Right lobe of liver (tissue), 6 donors: ENCODE data around the gene KIFC1. TPM values are rescaled to one million over a fixed set of nuclear protein-coding genes. Genes with fewer than 3 reads are reported as not detected.
A peak's percentile ranks its signal among the peaks of the same experiment; 100 is the strongest.

Source experiments
- ATAC-seq, 4 donors: fragments of 200-7000 bp; cut with Tn5 transposase; one replicate each; pipeline ENCODE4 v1.9.1; 2020; ENCODE audit warnings: mild to moderate bottlenecking in 4 of 4, moderate library complexity in 4 of 4
- DNase-seq, 3 donors: peaks; one replicate each; pipeline ENCODE4 v3.0.0-alpha.2; 2020
- H3K27ac ChIP-seq, 3 donors: fragments of 200-600 bp; one replicate each; pipeline ENCODE4 v1.8.0; 2022
- H3K27me3 ChIP-seq, 2 donors: fragments of 200-600 bp; one replicate each; pipeline ENCODE4 v1.8.0; 2022
- H3K36me3 ChIP-seq, 4 donors: fragments of 200-600 bp; sonication (generic) in 1 of 4; one replicate each; pipeline versions ENCODE4 v1.5.1 to v1.8.0; 2017 to 2022; ENCODE audit warnings: control low read depth in 1 of 4
- H3K4me1 ChIP-seq, 4 donors: fragments of 200-600 bp; sonication (generic) in 1 of 4; one replicate each; pipeline versions ENCODE4 v1.5.1 to v1.8.0; 2017 to 2022; ENCODE audit warnings: control low read depth in 1 of 4
- H3K4me3 ChIP-seq, 3 donors: fragments of 200-600 bp; one replicate each; pipeline ENCODE4 v1.8.0; 2022
- H3K9me3 ChIP-seq, 4 donors: fragments of 200-600 bp; sonication (generic) in 1 of 4; one replicate each; pipeline versions ENCODE4 v1.5.1 to v1.8.0; 2017 to 2022; ENCODE audit warnings: control low read depth in 1 of 4
- CTCF ChIP-seq, 4 donors: fragments of 200-600 bp in 3 of 4; fragments of 450-650 bp in 1 of 4; IDR thresholded peaks; one replicate each; pipeline versions ENCODE4 v1.5.1 to v1.8.0; 2016 to 2022; ENCODE audit warnings: antibody characterized with exemption in 4 of 4, mild to moderate bottlenecking in 2 of 4
- POLR2A ChIP-seq: fragments of 450-650 bp; IDR thresholded peaks from one replicate; pipeline ENCODE4 v1.6.1; 2017; ENCODE audit warnings: antibody characterized with exemption, mild to moderate bottlenecking
- WGBS: methylation state at CpG from one replicate; pipeline ENCODE4 v1.1.6; 2018; ENCODE audit warnings: low coverage, low lambda C conversion rate; ENCODE audit not compliant: insufficient coverage; ENCODE audit errors: missing lambda C conversion rate; 5-methylcytosine and 5-hydroxymethylcytosine counted together
- intact Hi-C, 2 donors: fragments of 100-400 bp; cut with DNase I; formaldehyde crosslinking; loops; one replicate each; pipeline versions ENCODE4 v1.11.2 to v1.14.1; 2022
- total RNA-seq, 6 experiments: library from RNA; depleted of rRNA in 2 of 6; stranded (reverse); fragments of >200 nt in 2 of 6; fragmentation: NEBNext Ultra II Directional in 3 of 6; extraction: Animal tissue kit (Norgen Biotek cat#: 25700) in 3 of 6; gene quantifications; one replicate each; pipeline versions ENCODE4 v1.1.0 to v1.2.4, GENCODE V29; 2016 to 2023
- donor health status: DM: no; HTN: yes; CAD: no.
- donor health status: DM: no; HTN: no; CAD: no.
- donor health status: DM: no; HTN: no; CAD: no.
- donor health status: DM: no; HTN: yes; CAD: no.
- donor health status: DM: no; HTN: yes; CAD: no.

Gene KIFC1
- total RNA-seq, 6 experiments from 2014 or later, result 0.29 to 4.4 (median 1.3) TPM; not detected in 1

GRCh38 chr6:33424855-33425667 lies 33.4 kb downstream of the KIFC1 start:
- DNase-seq (no peak), ATAC-seq (peak in 2 of 4 donors; percentile 1)
- no peaks in the 10 kb centered on the region for H3K27me3 ChIP-seq
- intact Hi-C loops, result no loop called here
- peaks cover 0 to 13% (median 0%) of the 10 kb centered on the region in 4 donors for H3K4me1 ChIP-seq
- TF ChIP-seq POLR2A (no peak), CTCF (IDR thresholded peaks at IDR 0.05) (no peak)
- peak overlapping the region; percentile 52 to 68 (median 66) for H3K4me3 ChIP-seq
- no peaks in the 10 kb centered on the region for H3K36me3 ChIP-seq
- WGBS, result 18% methylated on average over 12 of the region's 12 CpGs
- H3K27ac ChIP-seq, result peak overlapping the region; percentile 74 to 87 (median 74)
- no peaks in the 10 kb centered on the region for H3K9me3 ChIP-seq

- TF ChIP-seq CTCF (IDR thresholded peaks at IDR 0.05) (peak; percentile 28 to 59 (median 56)), POLR2A (peak; percentile 12)
- peaks cover 0 to 22% (median 0%) of the 10 kb centered on the region in 4 donors for H3K4me1 ChIP-seq
- intact Hi-C loops, result no loop called here
Measured at GRCh38 chr6:33425668-33426577, 34.3 kb downstream of the KIFC1 start.

GRCh38 chr6:33426590-33427511 lies 35.2 kb downstream of the KIFC1 start:
- TF ChIP-seq CTCF (IDR thresholded peaks at IDR 0.05), result no peak
- TF ChIP-seq POLR2A, result no peak
- peaks cover 0 to 24% (median 0%) of the 10 kb centered on the region in 4 donors for H3K4me1 ChIP-seq
- DNase-seq (no peak), ATAC-seq (no peak)
- H3K4me3 ChIP-seq, result peak overlapping the region; percentile 38 to 66 (median 52)
- 10% methylated on average over 12 of the region's 12 CpGs for WGBS
- H3K27me3 ChIP-seq, result no peaks in the 10 kb centered on the region
- no peaks in the 10 kb centered on the region for H3K9me3 ChIP-seq
- intact Hi-C loops, result no loop called here
- H3K27ac ChIP-seq, result peak overlapping the region; percentile 74 to 87 (median 74)
- no peaks in the 10 kb centered on the region for H3K36me3 ChIP-seq

More at GRCh38 chr6:33425668-33426577, 34.3 kb downstream of the KIFC1 start:
- Histone ChIP-seq H3K27me3 (no peaks in the 10 kb centered on the region), H3K36me3 (no peaks in the 10 kb centered on the region), H3K4me3 (peak overlapping the region; percentile 52 to 68 (median 66)), H3K27ac (peak overlapping the region; percentile 74 to 87 (median 74)), H3K9me3 (no peaks in the 10 kb centered on the region)
- peak; percentile 84 to 89 (median 85) for DNase-seq
- ATAC-seq, result peak; percentile 73 to 81 (median 76)
- WGBS, result 2% methylated on average over 16 of the region's 43 CpGs
